HCT116 (cell line): ENCODE results near the gene CCDC81. TPM values are rescaled to one million over a fixed set of nuclear protein-coding genes. Genes with fewer than 3 reads are reported as not detected.

Source experiments
- ATAC-seq: fragments of 200-7000 bp; cut with Tn5 transposase; 2 replicates; pipeline ENCODE4 v1.9.1; 2020; ENCODE audit warnings: mild to moderate bottlenecking, moderate library complexity
- BruUV-seq: library from RNA; stranded (reverse); fragments of 400-500 nt; replicated peaks from 2 replicates; lab custom pipeline; 2021; lab: Mats Ljungman, UMichigan
- CTCF ChIA-PET: fragments of 300-600 bp; sonication (Branson Sonifier 250); formaldehyde crosslinking; loops from one replicate; lab custom pipeline; 2021; ENCODE audit warnings: antibody characterized with exemption; lab: Charles Lee
- POLR2A ChIA-PET: fragments of 300-600, 350-600 bp; sonication (Branson Sonifier 250); formaldehyde crosslinking; loops from one replicate; lab custom pipeline; 2021; ENCODE audit warnings: antibody characterized with exemption; lab: Charles Lee
- RAD21 ChIA-PET, 2 experiments: fragments of 300-600 bp; sonication (Branson Sonifier 250); formaldehyde crosslinking; loops; one replicate each; lab custom pipeline; 2023; ENCODE audit warnings: low total read pairs in 2 of 2; ENCODE audit not compliant: uncharacterized antibody in 2 of 2, unreplicated experiment in 2 of 2, low non-redundant PET in 1 of 2; lab: Charles Lee
- DNase-seq: peaks from one replicate; pipeline ENCODE4 v3.0.0-alpha.2; 2010; ENCODE audit warnings: low read depth, low spot score
- H2AFZ ChIP-seq: fragments of 200-600 bp; shearing (Covaris generic), sonication (generic); 2 replicates; pipeline ENCODE4 v1.6.1; 2017; ENCODE audit warnings: low read depth, mixed run types, mixed read lengths, antibody characterized with exemption, low read length; ENCODE audit not compliant: poor library complexity, severe bottlenecking
- H3K27ac ChIP-seq: 2 replicates; pipeline ENCODE4 v1.5.1; 2012; ENCODE audit warnings: low read depth, low read length
- H3K27me3 ChIP-seq: fragments of 200-600 bp; sonication (generic); 2 replicates; pipeline ENCODE4 v1.6.1; 2016; ENCODE audit warnings: mixed run types, low read length, mixed read lengths; ENCODE audit not compliant: insufficient read depth
- H3K36me3 ChIP-seq, 2 experiments: fragments of 200-500 bp in 1 of 2; fragments of 200-600 bp in 1 of 2; sonication (Bioruptor generic) in 1 of 2; sonication (generic) in 1 of 2; 2 replicates each; pipeline versions ENCODE4 v1.5.1 to v1.6.1; 2014 to 2016; ENCODE audit warnings: low read length in 2 of 2, inconsistent platforms in 1 of 2, mixed read lengths in 1 of 2, mixed run types in 1 of 2; ENCODE audit not compliant: insufficient read depth in 2 of 2, control insufficient read depth in 1 of 2
- H3K4me1 ChIP-seq, 2 experiments: fragments of 200-600 bp in 1 of 2; sonication (generic) in 1 of 2; 2 replicates each; pipeline versions ENCODE4 v1.5.1 to v1.6.1; 2012 to 2017; ENCODE audit warnings: low read length in 2 of 2, inconsistent platforms in 1 of 2, mild to moderate bottlenecking in 1 of 2, mixed read lengths in 1 of 2, mixed run types in 1 of 2, moderate library complexity in 1 of 2; ENCODE audit not compliant: insufficient read depth in 2 of 2, control insufficient read depth in 1 of 2
- H3K4me2 ChIP-seq: fragments of 200-600 bp; sonication (generic); 2 replicates; pipeline ENCODE4 v1.6.1; 2017; ENCODE audit warnings: mixed run types, low read length, mixed read lengths
- H3K4me3 ChIP-seq, 2 experiments: fragments of 200-600 bp in 1 of 2; sonication (generic) in 1 of 2; replicated peaks in 1 of 2; 2 replicates each; pipeline ENCODE4 v1.5.1; 2011 to 2016; ENCODE audit warnings: low read length in 2 of 2, control low read depth in 1 of 2, low read depth in 1 of 2, mild to moderate bottlenecking in 1 of 2, mixed read lengths in 1 of 2, mixed run types in 1 of 2
- H3K79me2 ChIP-seq: fragments of 200-600 bp; sonication (generic); 2 replicates; pipeline ENCODE4 v1.6.1; 2017; ENCODE audit warnings: mild to moderate bottlenecking, mixed run types, low read length, moderate library complexity, mixed read lengths; ENCODE audit not compliant: insufficient read depth
- H3K9ac ChIP-seq: fragments of 200-600 bp; sonication (generic); 2 replicates; pipeline ENCODE4 v1.6.1; 2016; ENCODE audit warnings: low read length, mixed read lengths
- H3K9me2 ChIP-seq: fragments of 200-600 bp; sonication (generic), shearing (Covaris generic); 2 replicates; pipeline ENCODE4 v1.6.1; 2017; ENCODE audit warnings: mixed run types, mild to moderate bottlenecking, moderate library complexity; ENCODE audit not compliant: insufficient read depth
- H3K9me3 ChIP-seq, 2 experiments: fragments of 200-500 bp in 1 of 2; fragments of 200-600 bp in 1 of 2; sonication (Bioruptor generic) in 1 of 2; sonication (generic) in 1 of 2; 2 replicates each; pipeline ENCODE4 v1.6.1; 2014 to 2017; ENCODE audit warnings: low read length in 2 of 2, mixed read lengths in 2 of 2, inconsistent platforms in 1 of 2, low read depth in 1 of 2, mild to moderate bottlenecking in 1 of 2, mixed run types in 1 of 2, moderate library complexity in 1 of 2; ENCODE audit not compliant: control insufficient read depth in 1 of 2, insufficient read depth in 1 of 2
- H4K20me1 ChIP-seq: fragments of 200-600 bp; sonication (generic), shearing (Covaris generic); 2 replicates; pipeline ENCODE4 v1.6.1; 2017; ENCODE audit warnings: mixed run types, mild to moderate bottlenecking, moderate library complexity; ENCODE audit not compliant: insufficient read depth
- ATF3 ChIP-seq: IDR thresholded peaks from 2 replicates; pipeline ENCODE4 v1.6.1; 2012
- CTCF ChIP-seq, 3 experiments: fragments of 200-600 bp in 1 of 3; sonication (generic) in 1 of 3; IDR thresholded peaks in 2 of 3; conservative IDR thresholded peaks in 1 of 3; 2 replicates each; pipeline ENCODE4 v1.5.1; 2012 to 2017; ENCODE audit warnings: low read depth in 2 of 3, low read length in 2 of 3, antibody characterized with exemption in 1 of 3, borderline replicate concordance in 1 of 3, control low read depth in 1 of 3, mild to moderate bottlenecking in 1 of 3, mixed read lengths in 1 of 3, mixed run types in 1 of 3, moderate library complexity in 1 of 3; ENCODE audit not compliant: insufficient read depth in 1 of 3
- POLR2A ChIP-seq: IDR thresholded peaks from 2 replicates; pipeline ENCODE4 v1.7.0; 2011; ENCODE audit warnings: borderline replicate concordance; ENCODE audit not compliant: insufficient read depth, insufficient read length; ENCODE audit errors: extremely low read depth
- RAD21 ChIP-seq: IDR thresholded peaks from 2 replicates; pipeline ENCODE4 v1.6.1; 2012; ENCODE audit warnings: low read depth, mild to moderate bottlenecking
- intact Hi-C: fragments of 100-400 bp; cut with micrococcal nuclease; formaldehyde crosslinking; loops from 2 replicates; pipeline ENCODE4 v1.10.0; 2022
- total RNA-seq: library from RNA; stranded (reverse); gene quantifications from one replicate; pipeline ENCODE4 v1.2.1, GENCODE V29; 2021; ENCODE audit not compliant: unreplicated experiment

CCDC81 gene
- total RNA-seq, 1 experiment from 2014 or later, result 0.69 TPM

- CTCF ChIA-PET, result no interaction called here
- no TSS peak for BruUV-seq
Observed at GRCh38 chr11:86408845-86409244, 34.2 kb downstream of the CCDC81 start.

More at GRCh38 chr11:86408845-86409244, 34.2 kb downstream of the CCDC81 start:
- Histone ChIP-seq H3K36me3 (no peaks in the 10 kb centered on the region), H3K9me3 (no peaks in the 10 kb centered on the region), H3K27me3 (no peaks in the 10 kb centered on the region), H3K9ac (no peak overlapping the region), H4K20me1 (no peaks in the 10 kb centered on the region), H3K27ac (no peak overlapping the region)
- ChIA-PET RAD21 (no interaction called here), POLR2A (no interaction called here)
- intact Hi-C loops, result no loop called here
- ATAC-seq, result no peak
- TF ChIP-seq ATF3 (no peak), CTCF (IDR thresholded peaks at IDR 0.05 in 2 of 3, conservative IDR thresholded peaks at IDR 0.05 in 1 of 3; ENCODE audit: borderline replicate concordance in 1 of 3, insufficient read depth in 1 of 3, low read depth in 2 of 3, low read length in 2 of 3) (peak; percentile 19 to 49 (median 39); a peak in 4 of 6 replicates), RAD21 (peak; percentile 30; the same call in 1 of the 2 replicates), POLR2A (no peak)
- TF ChIP-seq, all 23 proteins: peak for 2
- H2AFZ ChIP-seq, result no peak overlapping the region
- no peaks in the 10 kb centered on the region for H3K9me2 ChIP-seq
- no peaks in the 10 kb centered on the region for H3K79me2 ChIP-seq
- no peaks in the 10 kb centered on the region for H3K4me1 ChIP-seq
- no peak overlapping the region for H3K4me2 ChIP-seq
- no peak overlapping the region for H3K4me3 ChIP-seq
- no peak for DNase-seq
